Amniotic epithelial cell (primary cell): ENCODE data around the gene MATK.

Experiments
- DNase-seq: peaks from one replicate; pipeline ENCODE4 v3.0.0-alpha.2; 2010; ENCODE audit warnings: low read depth

The MATK gene

GRCh38 chr19:3814648-3815047, 28.5 kb upstream of the MATK start:
- DNase-seq = no peak

DNA sequence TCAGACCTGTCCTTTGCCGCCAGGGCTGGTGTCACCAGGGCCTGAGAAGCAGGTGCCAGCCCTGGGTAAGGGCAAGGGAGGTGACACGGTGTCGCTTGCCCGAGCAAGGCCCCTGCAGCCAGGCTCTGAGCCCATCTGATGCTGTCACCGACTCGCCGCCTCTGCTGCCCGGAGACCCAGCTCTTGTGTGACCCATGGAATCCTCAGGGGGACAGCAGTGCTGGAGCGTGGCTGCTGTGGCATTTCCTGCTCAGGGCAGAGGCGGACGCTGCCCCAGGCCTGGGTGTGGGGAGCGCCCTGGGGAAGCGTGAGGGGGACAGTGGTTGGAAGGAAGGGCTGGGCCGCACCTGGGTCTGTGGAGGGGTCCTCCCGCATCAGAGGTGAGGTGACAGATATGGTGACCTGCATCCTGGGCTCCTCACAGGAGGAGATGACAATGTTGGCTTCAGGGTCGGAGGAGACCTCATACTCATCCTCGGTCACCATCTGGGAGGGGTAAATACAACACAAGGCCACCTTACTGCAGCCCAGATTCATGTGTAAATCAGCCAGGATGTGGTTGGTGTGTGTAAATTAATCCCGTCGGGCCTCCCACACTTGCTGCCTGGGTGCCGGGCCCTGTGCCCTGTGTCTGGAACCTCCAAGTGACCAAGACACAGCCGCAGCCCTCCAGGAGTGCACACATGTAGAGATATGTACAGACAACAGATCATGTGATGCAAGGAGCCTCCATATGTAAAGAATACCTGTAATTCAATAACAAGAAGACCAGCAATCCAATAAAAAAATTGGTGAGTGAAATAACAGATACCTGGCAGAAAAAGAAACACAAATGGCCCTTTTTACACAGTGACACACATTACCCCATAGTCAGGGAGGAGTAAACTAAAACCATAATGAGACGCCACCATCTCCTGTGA, 27.6 kb upstream of the MATK start:
- no peak for DNase-seq

DNA sequence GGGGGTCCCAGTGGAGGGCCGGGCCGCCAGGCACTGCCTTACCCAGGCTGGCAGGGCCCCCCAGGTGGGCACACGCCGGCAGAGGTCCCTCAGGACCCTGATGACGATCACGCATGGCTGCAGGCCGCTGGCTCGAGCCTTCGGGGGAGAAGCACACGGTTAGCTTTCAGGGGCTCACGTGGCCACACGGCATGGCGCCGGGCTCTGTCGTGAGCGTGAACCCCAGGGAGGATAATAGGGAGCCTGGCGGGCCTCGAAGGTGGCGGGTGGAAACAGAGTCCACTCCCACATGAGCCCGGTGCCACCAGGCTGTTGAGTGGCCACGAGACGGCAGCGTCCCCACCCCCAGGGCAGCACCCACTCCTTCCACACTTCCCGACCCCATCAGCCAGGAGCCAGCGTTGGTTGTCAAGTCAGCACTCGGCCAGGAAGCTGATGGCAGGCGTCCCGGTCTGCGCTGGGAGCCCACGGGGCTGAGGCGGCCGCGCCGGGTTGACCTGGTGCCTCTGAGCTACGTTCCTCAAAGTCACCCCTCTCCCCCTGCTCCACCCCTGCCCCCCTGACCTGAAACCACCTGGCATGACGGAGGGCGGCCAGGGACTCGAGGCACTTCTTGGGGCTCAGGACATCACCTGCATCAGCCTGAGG, 24.7 kb upstream of the MATK start:
- DNase-seq = no peak

- no peak for DNase-seq
Measured at GRCh38 chr19:3809881-3810707, 23.9 kb upstream of the MATK start.

- no peak for DNase-seq
Measured at GRCh38 chr19:3808420-3809143, 22.4 kb upstream of the MATK start.

DNA sequence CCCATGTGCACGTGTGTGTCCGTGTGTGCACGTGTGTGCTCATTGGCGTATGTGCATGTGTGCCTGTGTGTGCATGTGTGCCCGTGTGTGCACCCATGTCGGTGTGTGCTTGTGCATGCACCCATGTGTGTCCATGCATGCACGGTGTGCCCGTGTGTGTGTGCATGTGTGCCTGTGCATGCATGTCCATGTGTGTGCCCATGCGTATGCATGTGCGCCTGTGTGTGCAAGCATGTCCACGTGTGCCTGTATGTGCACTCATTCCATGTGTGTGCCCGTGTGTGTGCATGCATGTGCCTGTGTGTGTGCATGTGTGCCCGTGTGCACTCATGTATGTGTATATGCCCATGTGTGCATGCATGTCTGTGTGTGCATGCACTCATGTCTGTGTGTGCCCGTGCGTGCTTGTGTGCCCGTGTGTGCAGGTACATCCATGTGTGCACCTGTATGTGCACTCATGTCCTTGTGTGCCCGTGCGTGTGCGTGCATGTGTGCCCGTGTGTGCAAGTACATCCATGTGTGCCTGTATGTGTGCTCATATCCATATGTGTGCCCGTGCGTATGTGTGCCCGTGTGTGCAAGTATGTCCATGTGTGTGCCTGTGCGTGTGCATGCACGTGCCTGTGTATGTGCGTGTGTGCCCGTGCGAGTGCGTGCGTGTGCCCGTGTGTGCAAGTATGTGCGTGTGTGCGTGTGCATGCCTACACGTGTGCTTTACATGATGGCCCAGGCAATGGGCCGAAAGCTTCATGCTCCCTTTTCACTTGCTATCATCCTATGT, 21.6 kb upstream of the MATK start:
- DNase-seq = no peak

GRCh38 chr19:3807131-3807480, 20.9 kb upstream of the MATK start:
- no peak for DNase-seq

DNA sequence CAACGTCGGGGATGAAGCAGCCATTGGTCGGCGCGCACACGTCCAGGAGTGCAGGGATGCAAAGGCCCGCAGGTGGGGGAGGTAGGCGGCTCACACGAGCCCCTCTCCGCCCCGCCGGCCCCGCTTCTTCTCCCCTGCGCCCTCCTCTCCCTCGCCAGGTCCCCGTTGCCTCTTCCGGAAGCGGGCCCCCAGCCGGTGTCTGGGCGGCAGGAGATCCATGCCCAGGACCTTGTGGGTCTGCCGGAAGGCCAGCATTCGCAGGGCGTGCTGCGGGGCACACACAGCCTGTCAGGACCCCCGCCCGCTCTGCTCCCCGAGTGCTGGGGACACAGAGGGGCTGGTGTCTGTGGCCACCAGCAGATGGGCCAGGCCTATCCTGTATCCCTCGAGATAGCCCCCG, 19.7 kb upstream of the MATK start:
- DNase-seq = no peak

DNA sequence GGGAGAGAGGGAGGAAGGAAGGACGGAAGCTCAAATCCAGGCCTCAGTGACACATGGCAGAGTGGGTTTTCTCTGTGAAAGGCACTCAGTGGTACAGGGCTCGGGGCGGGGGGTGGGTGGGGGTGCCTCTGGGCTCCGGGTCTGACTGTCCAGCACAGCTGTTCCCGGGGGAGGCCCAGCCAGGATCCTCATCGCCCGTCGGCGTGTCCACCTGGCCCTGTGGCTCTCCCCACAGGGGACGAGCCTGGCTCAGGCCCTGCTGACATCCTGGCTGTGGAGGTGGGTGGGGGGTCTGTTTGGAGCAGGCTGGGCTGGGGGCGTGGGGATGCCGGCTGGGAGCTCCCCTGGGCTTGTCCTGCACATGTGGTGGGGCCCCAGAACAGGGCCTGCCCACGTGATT, 18.2 kb upstream of the MATK start:
- no peak for DNase-seq

DNA sequence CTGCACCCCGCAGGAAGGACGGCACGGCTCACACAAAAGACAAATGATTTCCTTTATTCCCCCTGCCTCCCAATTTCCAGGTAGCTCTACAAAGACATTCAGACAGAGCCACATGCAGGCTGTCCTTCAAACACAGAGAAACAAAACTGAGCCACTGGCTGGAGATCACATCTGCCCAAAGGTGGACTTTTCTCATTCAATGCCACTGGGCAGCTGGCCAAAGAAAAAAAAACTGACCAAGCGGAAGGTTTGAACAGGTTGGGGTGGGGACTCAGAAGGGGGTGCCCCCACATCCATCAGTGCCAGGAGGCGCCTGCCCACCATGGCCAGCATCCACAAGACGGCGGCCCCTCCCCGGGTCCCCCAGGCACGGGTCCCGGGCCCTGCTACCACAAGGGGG, 17.8 kb upstream of the MATK start:
- DNase-seq = no peak

GRCh38 chr19:3803114-3803888, 17.1 kb upstream of the MATK start:
- DNase-seq = no peak

GRCh38 chr19:3801412-3802096, 15.4 kb upstream of the MATK start:
- DNase-seq = no peak

DNA sequence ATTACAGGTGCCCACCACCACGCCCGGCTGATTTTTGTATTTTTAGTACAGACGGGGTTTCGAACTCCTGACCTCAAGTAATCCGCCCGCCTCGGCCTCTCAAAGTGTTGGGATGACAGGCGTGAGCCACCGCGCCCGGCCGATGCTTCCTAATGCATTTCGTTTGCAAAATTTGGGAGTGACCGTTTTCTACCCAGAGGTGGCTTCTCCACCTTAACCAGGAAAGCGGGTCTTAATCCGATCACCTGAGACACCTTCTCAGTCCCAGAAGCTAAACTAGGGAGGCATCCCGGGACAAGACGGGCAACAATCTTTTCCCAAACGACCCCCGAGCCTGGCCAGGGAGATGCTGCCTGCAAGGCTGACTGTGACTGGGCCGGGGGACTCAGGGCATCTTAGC, 14.8 kb upstream of the MATK start:
- no peak for DNase-seq

GRCh38 chr19:3798137-3798536, 12.0 kb upstream of the MATK start:
- DNase-seq = no peak

- DNase-seq = no peak
Measured at GRCh38 chr19:3796358-3796757, 10.2 kb upstream of the MATK start.

- no peak for DNase-seq
Measured at GRCh38 chr19:3793799-3794198, 7.6 kb upstream of the MATK start.

DNA sequence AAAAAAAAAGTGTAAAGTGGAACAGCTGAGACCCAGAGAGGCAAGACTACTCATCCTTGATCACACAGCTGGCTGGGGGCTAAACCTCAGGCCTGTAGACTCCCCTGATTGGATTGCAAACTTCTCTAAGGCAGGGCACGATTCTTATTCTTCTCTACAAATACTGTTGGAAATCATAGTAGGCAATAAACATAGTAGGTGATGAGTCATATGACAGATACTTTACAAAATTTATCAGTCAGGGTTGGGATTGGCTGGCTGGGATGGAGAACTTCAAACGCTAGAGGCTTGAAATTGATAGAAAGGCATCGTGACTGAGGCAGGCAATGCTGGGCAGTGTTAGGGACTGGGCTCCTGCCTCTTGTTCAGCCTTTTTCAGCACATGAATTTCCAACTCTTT, 5.9 kb upstream of the MATK start:
- no peak for DNase-seq

DNA sequence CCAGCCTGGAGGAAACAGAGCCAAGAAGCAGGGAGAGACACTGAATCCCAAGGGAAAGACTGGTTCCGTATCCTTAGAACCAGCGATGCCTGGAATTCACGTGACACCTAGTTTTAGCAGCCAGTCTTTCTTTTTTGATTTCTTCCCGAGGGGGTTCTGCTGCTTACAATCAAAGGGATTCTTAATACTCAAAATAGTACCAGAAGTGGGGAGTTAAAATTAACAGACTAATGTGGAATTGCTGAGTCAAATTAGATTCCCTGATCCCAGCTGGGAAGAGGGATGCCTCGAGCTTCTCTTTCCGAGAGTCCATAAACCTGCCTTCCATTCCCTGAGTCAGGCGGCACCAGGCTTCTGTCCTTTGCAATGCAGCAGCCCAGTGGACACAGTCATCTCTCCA, 4.8 kb upstream of the MATK start:
- DNase-seq = no peak

- no peak for DNase-seq
Measured at GRCh38 chr19:3790209-3790734, 4.1 kb upstream of the MATK start.
